Ramos (cell line): ENCODE measurements around the gene HAUS3.

Experiments used
- in situ Hi-C: fragments of 300-500 bp; cut with MboI; formaldehyde crosslinking; loops from one replicate; pipeline ENCODE4 v1.14.3; 2022; ENCODE audit warnings: low sequenced_read_pairs; ENCODE audit not compliant: unreplicated experiment

The HAUS3 gene

GRCh38 chr4:2241410-2242353, at the start of gene HAUS3, which contains the start of gene POLN:
Gene HAUS3, minus strand, starts transcription at chr4:2242121. Its CDS starts 1,175 bp downstream, at chr4:2240946.
Gene POLN, minus strand, starts transcription at chr4:2242121. Its CDS starts 12,890 bp downstream, at chr4:2229231.
- in situ Hi-C loops, result no loop called here

GRCh38 chr4:2290974-2291704, 49.2 kb upstream of the HAUS3 start:
- in situ Hi-C loops, result no loop called here

GRCh38 chr4:2290488-2290887, 48.6 kb upstream of the HAUS3 start:
- in situ Hi-C loops, result no loop called here

- in situ Hi-C loops, result no loop called here
These were observed 48.0 kb upstream of the HAUS3 start for GRCh38 chr4:2289955-2290333.

GRCh38 chr4:2289311-2289954, 47.5 kb upstream of the HAUS3 start:
- in situ Hi-C loops, result no loop called here

- in situ Hi-C loops, result no loop called here
These were observed 46.2 kb upstream of the HAUS3 start for GRCh38 chr4:2288051-2288541.

- in situ Hi-C loops, result no loop called here
These were observed 45.6 kb upstream of the HAUS3 start for GRCh38 chr4:2287594-2287915.

- in situ Hi-C loops, result no loop called here
These were observed 45.1 kb upstream of the HAUS3 start for GRCh38 chr4:2286904-2287593.

GRCh38 chr4:2285613-2286381, 43.9 kb upstream of the HAUS3 start:
- in situ Hi-C loops, result no loop called here

GRCh38 chr4:2284934-2285612, 43.2 kb upstream of the HAUS3 start:
- in situ Hi-C loops, result no loop called here

- in situ Hi-C loops, result no loop called here
These were observed 42.4 kb upstream of the HAUS3 start for GRCh38 chr4:2284161-2284933.

GRCh38 chr4:2283199-2283711, 41.3 kb upstream of the HAUS3 start:
- in situ Hi-C loops, result no loop called here

GRCh38 chr4:2281575-2282343, 39.8 kb upstream of the HAUS3 start:
- in situ Hi-C loops, result no loop called here

GRCh38 chr4:2280531-2281300, 38.8 kb upstream of the HAUS3 start:
- in situ Hi-C loops, result no loop called here

GRCh38 chr4:2277956-2278355, 36.0 kb upstream of the HAUS3 start:
- in situ Hi-C loops, result no loop called here

- in situ Hi-C loops, result no loop called here
These were observed 34.8 kb upstream of the HAUS3 start for GRCh38 chr4:2276581-2277325.
